ENCODE data around the gene ZMYM1. TPM values are rescaled to one million over a fixed set of nuclear protein-coding genes. Genes with fewer than 3 reads are reported as not detected.

ZMYM1 gene
- total RNA-seq, 2 experiments from 2014 or later, result 21.3 to 25.9 TPM

GRCh38 chr1:35164893-35165292, 85.7 kb downstream of the ZMYM1 start:
- Mint-ChIP-seq H3K4me1 (peaks cover 4% of the 10 kb centered on the region), H3K27ac (no peak overlapping the region), H3K36me3 (peaks cover 8% of the 10 kb centered on the region), H3K4me3 (no peak overlapping the region), H3K27me3 (no peaks in the 10 kb centered on the region), H3K9me3 (peaks cover 3% of the 10 kb centered on the region)
- no peak for DNase-seq
- POLR2A ChIA-PET, result no interaction called here
- ATAC-seq (ENCODE audit: low read depth), result no peak

Other genes starting within 250 kb of the ZMYM1 start
- gene SMIM12, start 219.6 kb upstream of the ZMYM1 start, total RNA-seq, result 10 to 100 TPM; 51.9 to 53.0 TPM
- under 1 TPM; 0.45 to 0.55 TPM for gene DLGAP3, start 149.7 kb upstream of the ZMYM1 start, total RNA-seq
- gene TMEM35B, start 94.0 kb upstream of the ZMYM1 start, total RNA-seq, result 10 to 100 TPM; 38.0 to 39.9 TPM
- gene ZMYM6, start 47.4 kb upstream of the ZMYM1 start, total RNA-seq, result 10 to 100 TPM; 21.5 to 29.8 TPM
- gene SFPQ, start 113.8 kb downstream of the ZMYM1 start, total RNA-seq, result 100 to 1,000 TPM; 338 to 348 TPM
- 10 to 100 TPM; 29.5 to 29.8 TPM for gene ZMYM4, start 189.3 kb downstream of the ZMYM1 start, total RNA-seq

All from activated naive CD8-positive, alpha-beta T cell treated with anti-CD3 and anti-CD28 coated beads, Interleukin-2, amount 10 ng/mL, durations not matched to agents 7 days and 5 days (primary cell).